RPMI7951 (cell line): Measurements from ENCODE around the gene FBXL15. TPM values are rescaled to one million over a fixed set of nuclear protein-coding genes. Genes with fewer than 3 reads are reported as not detected.

Source experiments
- DNase-seq: peaks from one replicate; pipeline ENCODE4 v3.0.0-alpha.2; 2012; ENCODE audit warnings: low read depth
- total RNA-seq: library from RNA; depleted of rRNA; stranded (reverse); fragments of >200 nt; shearing (Covaris generic); gene quantifications from 2 replicates; pipeline ENCODE4 v1.2.3, GENCODE V29; 2014; rRNA removed

Gene FBXL15
- total RNA-seq, 1 experiment from 2014 or later, result 5.3 TPM

DNA sequence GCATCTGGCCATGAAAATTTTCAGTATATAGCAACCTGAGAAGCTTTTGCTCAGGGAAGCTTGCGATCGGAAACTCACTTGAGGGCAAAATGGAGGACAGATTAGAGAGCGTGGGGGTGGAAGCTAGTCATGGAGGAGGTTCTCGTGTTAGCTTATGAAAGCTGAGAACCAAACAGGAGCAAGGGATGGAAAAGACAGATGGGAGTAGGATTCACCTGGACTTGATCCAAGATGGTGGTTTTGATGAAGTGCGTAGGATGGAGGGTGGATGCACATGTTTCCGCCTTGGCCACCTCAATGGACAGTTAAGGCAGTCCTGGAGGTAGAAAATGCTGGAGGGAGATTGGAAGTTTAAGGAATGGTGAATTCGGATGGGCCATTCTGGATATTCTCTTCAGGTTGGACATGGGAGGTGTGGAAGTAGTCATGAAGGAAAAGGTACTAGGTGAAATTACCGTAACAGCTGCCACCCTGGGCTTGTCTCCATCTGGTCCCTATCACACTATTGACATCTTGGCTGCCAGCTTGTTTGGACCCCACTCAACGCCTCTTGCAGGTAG, 37.0 kb downstream of the FBXL15 start:
- no peak for DNase-seq

DNA sequence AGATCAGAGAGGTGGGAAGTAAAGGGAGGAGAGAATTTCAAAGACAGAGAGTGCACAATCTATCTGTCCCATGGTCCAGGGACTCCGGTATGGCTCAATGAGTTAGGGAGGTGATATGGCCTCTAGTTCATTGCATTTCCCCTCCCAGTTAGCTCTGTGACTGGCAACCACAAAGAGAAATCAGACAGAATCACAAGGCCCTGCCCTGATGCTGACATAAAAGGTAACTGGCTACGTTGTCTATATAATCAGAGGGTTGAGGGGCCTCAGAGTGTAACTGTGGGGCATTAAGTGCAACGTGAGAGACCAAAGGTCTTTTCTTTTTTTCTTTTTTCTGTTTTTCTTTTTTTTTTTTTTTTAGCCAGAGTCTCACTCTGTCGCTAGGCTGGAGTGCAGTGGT, 38.0 kb downstream of the FBXL15 start:
- no peak for DNase-seq

DNA sequence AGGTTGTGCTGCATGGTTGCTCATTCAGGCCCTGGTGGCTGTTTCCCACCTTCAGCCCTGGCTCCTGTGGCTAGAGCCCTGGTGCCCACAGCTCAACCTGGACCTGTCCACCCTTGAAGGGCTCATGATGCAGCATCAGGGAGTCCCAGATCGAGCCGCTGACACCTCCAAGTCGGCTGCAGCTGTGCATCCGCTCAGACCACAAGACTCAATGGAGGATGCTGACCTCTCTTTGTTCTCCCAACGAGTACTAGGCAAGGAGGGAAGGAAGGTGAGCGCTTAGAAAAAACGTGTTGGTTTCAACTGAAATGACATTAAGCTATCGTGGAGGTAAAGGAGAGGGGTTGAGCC, 40.2 kb downstream of the FBXL15 start:
- DNase-seq, result no peak

DNA sequence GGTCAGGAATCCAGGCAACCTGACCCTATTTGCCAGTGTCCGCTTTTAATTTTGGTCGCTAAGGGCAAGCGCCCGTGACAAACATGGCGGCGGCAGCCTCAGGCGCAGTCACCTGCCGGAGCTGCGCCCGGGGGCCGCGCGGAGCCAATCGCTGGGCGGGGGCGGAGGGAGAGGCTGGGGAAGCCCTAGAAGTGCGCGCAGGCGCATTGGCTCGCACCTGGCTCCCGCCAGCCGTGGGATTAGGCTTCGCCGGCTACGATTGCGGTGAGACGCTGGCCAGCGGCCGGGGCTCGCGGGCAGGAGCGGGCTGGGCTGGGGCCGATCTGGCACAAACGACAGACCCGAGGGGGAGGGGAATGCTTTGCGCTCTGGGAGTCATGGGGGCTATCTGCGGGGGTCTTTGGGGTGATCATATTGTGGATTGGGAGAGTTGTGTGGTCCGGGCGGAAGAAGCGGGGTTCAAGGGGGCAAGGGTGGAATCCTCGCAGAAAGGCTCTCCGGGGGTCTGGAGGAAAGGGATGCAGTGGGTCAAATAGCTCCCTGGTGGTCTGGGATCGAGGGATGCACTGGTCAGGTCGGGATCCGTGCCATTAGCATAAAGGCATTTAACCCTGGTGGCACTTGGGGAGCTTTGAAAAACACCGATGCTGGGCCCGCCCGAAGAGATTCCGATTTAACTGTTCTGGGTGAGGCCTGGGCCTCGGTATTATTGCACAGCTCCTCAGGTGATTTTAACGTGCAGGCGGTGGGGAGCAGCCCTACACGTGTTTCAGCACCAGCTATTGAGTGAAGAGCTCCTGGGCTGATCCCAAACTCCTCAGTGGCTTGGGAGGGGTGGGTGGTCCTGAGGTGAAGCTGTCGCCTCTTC, 40.8 kb downstream of the FBXL15 start:
- DNase-seq, result peak; percentile 69

DNA sequence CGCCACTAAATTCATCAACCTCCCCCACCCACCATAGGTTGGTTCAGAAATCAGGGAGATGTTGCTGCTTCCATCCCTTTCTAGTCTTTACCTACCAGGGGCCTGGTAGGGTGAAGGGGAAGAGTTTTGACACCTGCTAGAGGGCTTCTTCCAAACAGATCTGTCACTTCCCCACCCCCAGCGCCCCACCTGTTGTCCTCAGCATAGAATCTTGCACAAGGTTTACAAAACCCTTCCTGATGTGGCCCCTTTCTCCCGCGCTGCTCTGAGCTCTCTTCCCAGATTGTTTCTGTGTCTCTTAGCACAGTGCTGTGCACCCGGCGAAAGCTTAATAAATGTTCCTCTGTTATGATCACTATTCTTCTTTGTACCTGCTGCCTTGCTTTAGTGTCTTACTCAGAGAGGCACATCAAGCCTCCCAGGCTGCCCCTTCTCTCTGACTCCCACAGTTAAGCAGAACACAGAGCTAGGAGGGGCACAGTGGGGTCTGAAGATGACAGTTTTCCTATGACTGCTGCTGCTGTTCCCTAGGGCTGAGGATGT, 41.9 kb downstream of the FBXL15 start:
- no peak for DNase-seq

DNA sequence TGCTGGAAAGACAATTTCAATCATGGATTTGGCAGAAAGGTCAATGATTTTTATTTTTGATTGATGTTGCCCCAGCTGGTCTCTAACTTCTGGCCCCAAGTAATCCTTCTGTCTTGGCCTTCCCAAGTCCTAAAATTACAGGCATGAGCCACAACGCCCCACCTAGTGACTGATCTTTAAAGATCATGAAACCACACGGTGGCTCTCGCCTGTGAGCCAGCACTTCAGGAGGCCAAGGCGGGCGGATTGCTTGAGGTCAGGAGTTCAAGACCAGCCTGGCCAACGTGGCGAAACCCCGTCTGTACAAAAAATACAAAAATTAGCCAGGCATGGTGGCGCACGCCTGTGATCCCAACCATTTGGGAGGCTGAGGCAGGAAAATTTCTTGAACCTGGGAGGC, 43.3 kb downstream of the FBXL15 start:
- DNase-seq, result no peak

DNA sequence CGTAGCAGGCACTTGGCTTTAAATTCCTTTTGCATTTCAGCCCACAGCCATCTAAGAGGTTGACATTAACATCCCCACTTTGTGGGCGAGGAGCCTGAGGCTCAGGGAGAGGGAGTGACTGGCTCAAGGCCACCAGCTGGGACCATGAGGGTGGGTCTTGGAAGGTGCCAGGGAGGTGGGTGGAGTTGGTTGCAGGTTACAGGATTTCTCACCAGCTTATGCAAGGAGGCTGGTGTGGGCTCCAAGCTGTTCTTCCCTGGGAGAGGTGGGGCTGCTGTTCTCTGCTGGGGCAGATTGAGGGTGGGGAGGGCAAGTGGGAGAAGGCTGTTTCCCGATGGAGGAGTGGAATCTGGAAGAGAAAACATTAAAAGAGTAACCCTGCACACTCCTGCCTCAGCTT, 44.8 kb downstream of the FBXL15 start:
- DNase-seq, result no peak

DNA sequence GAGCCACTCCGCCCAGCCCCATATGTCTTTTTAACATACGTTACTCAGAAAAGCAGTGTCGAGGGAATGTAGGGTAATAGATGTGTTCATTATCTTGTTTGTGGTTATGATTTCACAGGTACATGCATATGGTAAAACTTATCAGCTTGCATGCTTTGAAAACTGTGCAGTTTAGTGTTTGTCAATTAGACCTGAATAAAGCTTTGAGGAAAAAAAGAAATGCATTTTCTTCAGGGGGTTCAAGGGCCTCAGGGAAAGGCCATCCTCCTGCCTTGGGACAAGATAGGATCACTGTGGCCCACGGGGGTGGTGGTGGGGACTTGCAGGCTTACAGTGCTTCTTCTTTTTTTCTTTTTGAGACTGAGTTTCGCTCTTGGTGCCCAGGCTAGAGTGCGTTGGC, 46.7 kb downstream of the FBXL15 start:
- no peak for DNase-seq

DNA sequence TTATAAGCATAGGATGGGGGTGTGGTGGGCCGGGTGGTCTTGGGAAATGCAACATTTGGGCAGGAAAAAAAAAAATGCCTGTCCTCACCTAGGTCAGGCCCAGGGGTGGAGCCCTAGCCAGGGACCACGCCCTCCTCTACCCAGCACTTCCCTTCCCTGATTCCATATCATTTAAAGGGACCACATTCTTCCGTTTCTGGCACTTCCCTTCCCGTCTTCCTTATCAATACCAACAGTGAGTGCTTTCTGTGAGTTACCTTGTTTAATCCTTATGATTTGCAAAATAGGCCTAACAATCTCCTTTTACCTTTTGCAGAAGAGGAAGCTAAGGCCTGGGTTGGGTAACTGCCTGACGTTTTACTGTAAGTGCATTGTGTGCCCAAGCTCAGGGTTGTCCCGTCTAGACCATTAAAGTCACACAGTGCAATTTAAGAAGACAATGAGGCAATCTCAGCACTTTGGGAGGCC, 47.4 kb downstream of the FBXL15 start:
- DNase-seq, result no peak

DNA sequence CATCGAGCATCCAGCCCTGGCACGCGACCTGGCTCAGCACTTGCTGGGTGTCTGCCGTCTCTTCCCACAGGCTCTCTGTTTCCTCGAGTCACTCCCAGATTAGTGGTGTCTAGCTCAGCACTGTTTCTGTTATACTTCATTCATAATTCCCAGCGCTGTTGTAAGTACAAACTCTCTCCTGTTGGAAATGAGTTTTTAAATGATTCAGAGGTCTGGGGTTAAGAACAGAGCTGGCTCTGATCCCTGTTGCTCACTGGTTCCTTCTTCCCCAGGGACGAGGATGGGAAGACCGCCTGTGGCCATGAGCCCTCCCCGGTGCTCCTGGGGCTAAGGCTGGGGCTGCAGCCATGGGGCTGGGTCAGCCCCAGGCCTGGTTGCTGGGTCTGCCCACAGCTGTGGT, 48.0 kb downstream of the FBXL15 start:
- DNase-seq, result no peak

DNA sequence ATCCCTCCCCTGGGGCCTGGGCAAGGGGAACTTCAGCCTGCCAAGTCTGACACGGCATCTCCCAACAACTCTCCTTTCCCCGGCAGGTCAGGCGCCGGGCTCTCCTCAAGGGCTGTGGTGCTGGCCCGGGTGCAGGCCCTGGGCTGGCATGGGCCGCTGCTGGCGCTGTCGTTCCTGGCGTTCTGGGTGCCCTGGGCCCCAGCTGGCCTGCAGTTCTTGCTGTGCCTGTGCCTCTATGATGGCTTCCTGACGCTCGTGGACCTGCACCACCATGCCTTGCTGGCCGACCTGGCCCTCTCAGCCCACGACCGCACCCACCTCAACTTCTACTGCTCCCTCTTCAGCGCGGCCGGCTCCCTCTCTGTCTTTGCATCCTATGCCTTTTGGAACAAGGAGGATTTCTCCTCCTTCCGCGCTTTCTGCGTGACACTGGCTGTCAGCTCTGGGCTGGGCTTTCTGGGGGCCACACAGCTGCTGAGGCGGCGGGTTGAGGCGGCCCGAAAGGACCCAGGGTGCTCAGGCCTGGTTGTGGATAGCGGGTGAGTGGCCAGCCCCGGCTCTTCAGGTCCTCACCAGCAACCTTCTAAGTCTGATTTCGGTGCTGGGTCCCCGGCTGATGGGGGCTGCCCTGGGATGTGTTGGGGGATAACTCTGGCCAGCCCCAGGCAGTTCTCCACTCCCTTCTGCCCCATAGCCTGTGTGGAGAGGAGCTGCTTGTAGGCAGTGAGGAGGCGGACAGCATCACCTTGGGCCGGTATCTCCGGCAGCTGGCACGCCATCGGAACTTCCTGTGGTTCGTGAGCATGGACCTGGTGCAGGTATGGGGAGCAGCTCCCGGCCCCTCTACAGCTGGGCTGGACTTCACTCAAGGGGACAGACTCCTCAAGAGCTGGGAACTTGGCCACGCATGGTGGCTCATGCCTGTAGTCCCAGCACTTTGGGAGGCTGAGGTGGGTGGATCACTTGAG, 50.2 kb downstream of the FBXL15 start:
- DNase-seq, result no peak

Other genes starting within 250 kb of the FBXL15 start
- 0.36 and 0.49 TPM in 2 replicates for gene ELOVL3, start 194.5 kb upstream of the FBXL15 start, total RNA-seq
- gene PITX3, start 179.3 kb upstream of the FBXL15 start, total RNA-seq, result not detected in 2 replicates
- 23.9 and 31.0 TPM in 2 replicates for gene GBF1, start 175.3 kb upstream of the FBXL15 start, total RNA-seq
- 19.9 and 28.9 TPM in 2 replicates for gene NFKB2, start 25.1 kb upstream of the FBXL15 start, total RNA-seq
- gene PSD, start 2.1 kb upstream of the FBXL15 start, total RNA-seq, result 0.24 and 1.5 TPM in 2 replicates
- 43.4 and 53.6 TPM in 2 replicates for gene CUEDC2, start 11.7 kb downstream of the FBXL15 start, total RNA-seq
- gene C10orf95, start 30.7 kb downstream of the FBXL15 start, total RNA-seq, result not detected in 2 replicates
- 116 and 179 TPM in 2 replicates for gene ACTR1A, start 81.9 kb downstream of the FBXL15 start, total RNA-seq
- gene SUFU, start 83.1 kb downstream of the FBXL15 start, total RNA-seq, result 3.7 and 4.0 TPM in 2 replicates
- 39.3 and 52.8 TPM in 2 replicates for gene TRIM8, start 223.6 kb downstream of the FBXL15 start, total RNA-seq